ENCODE data around the gene METTL24.

The METTL24 gene

DNA sequence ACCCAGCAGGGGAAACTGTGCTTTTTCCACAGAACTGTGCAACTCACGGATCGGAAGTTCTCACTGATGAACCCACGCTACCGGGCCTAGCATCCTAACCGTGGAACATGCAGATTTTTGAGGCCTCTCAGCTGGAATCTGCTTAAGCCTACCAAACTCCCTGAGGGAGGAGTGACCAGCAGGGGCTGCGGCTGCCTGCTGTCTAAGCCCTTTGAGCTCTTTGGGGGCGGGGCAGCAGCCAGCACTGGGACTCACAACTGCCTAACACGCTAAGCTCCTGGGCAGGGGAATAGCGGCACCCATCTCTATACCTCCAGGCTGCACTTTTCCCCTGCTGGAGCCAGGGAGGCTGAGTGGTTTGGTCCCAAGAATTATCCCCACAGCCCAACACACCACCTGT, 20.4 kb upstream of the METTL24 start:
- no peak for DNase-seq (ENCODE audit: low read depth)
- TF ChIP-seq CTCF (IDR thresholded peaks at IDR 0.05; ENCODE audit: insufficient read depth, low read depth, low read length, missing control alignments), result no peak
- H3K4me3 ChIP-seq (ENCODE audit: low read depth, low read length), result no peak overlapping the region

GRCh38 chr6:110369066-110369465, 10.9 kb upstream of the METTL24 start:
- no peak for TF ChIP-seq CTCF (IDR thresholded peaks at IDR 0.05; ENCODE audit: insufficient read depth, low read depth, low read length, missing control alignments)

DNA sequence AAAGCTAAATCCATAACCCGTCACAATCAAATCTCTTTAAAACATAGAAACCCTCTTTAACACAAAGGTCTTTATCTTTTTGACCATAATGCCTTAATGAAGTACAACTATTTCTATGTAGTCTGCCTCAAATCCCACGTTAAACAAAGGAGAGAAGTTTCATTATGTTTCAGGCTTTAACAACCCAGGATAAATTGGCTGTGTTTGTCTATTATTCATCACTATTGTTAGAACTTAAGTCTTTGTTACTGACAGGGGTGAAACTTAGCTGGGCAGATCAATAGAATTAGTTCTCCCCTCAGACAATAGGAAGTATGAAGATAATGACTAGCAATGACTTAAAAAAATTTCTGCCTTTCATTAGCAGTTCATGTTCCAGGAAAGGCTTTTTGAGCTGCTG, 10.1 kb upstream of the METTL24 start:
- no peak overlapping the region for H3K4me3 ChIP-seq (ENCODE audit: low read depth, low read length)
- DNase-seq (ENCODE audit: low read depth), result no peak
- no peak for TF ChIP-seq CTCF (IDR thresholded peaks at IDR 0.05; ENCODE audit: insufficient read depth, low read depth, low read length, missing control alignments)

More at GRCh38 chr6:110369066-110369465, 10.9 kb upstream of the METTL24 start:
- DNase-seq (ENCODE audit: low read depth), result no peak
- H3K4me3 ChIP-seq (ENCODE audit: low read depth, low read length), result no peak overlapping the region

- no peak for DNase-seq (ENCODE audit: low read depth)
- no peak overlapping the region for H3K4me3 ChIP-seq (ENCODE audit: low read depth, low read length)
- no peak for TF ChIP-seq CTCF (IDR thresholded peaks at IDR 0.05; ENCODE audit: insufficient read depth, low read depth, low read length, missing control alignments)
Measured at GRCh38 chr6:110367825-110368224, 9.7 kb upstream of the METTL24 start.

DNA sequence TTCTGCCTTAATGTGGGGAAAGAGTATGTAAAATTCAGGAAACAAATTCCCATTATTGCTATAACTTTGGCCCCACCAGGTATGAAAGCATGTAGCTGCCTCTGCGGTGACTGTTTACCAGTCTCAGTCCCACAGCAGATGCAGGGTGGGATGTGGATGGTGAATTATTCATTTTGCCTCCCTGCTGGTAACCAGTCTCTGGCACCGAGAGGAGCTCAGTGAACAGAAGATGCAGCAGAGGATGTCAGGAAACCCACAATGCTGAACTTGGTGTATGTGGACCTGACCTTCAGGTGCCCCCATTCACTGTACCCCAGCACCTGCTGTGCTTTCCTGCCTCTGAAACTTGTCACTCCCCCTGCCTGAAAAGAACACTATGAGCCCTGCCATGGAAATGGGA, 8.8 kb upstream of the METTL24 start:
- DNase-seq (ENCODE audit: low read depth), result no peak
- TF ChIP-seq CTCF (IDR thresholded peaks at IDR 0.05; ENCODE audit: insufficient read depth, low read depth, low read length, missing control alignments), result no peak
- H3K4me3 ChIP-seq (ENCODE audit: low read depth, low read length), result no peak overlapping the region

DNA sequence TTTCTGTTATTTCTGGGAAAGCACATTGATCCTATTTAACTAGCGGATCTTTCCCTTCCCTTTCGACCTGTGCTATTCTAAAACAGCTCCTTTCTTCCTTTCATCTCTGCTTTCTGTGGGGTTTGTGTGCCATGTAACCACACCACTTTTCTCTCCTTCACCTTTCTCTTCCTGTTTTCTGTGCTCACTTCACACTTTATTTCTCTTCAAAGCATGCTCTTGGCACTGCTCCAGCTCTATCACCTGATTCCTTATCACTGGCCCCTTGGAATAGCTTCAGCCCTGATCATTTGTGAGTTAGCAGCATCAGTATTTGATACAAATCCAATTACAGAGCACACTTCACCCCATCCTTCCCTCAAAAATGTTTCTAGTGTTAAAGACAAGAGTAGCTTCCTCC, 8.1 kb upstream of the METTL24 start:
- TF ChIP-seq CTCF (IDR thresholded peaks at IDR 0.05; ENCODE audit: insufficient read depth, low read depth, low read length, missing control alignments), result no peak
- H3K4me3 ChIP-seq (ENCODE audit: low read depth, low read length), result no peak overlapping the region
- no peak for DNase-seq (ENCODE audit: low read depth)

DNA sequence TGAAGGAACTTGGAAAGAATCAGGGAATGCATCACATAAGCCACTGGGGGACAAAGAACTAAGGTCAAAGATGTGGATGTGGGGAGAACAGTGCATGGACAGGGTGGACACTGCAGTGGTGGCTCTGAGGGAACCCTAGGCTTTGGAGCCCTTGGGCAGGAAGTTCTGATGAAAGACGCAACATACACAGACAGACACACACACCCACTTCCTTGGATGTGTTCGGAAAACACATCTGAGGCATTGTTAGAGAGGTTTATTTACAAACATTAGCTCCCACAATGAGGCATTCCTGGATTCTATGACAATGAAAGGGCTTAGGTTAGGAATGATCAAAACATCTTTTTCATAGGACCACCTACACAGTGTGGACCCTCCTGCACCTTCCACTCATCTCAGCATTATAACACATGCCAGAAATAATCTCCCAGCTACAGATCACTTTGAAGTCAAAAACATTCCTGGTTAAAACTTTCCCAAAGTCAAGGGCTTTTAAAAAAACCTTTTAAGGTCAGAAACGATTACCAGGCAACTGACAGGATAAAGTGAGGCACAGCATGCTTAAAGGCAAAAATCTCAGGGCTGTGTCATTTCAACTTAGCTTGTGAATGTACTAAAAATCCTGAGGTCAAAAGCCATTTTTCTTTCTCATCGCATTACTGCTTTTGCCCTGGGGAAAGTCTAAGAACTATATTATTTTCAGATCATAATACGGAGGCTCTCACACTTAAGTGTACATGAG, 6.4 kb upstream of the METTL24 start:
- no peak for DNase-seq (ENCODE audit: low read depth)
- no peak overlapping the region for H3K4me3 ChIP-seq (ENCODE audit: low read depth, low read length)
- no peak for TF ChIP-seq CTCF (IDR thresholded peaks at IDR 0.05; ENCODE audit: insufficient read depth, low read depth, low read length, missing control alignments)

Measured in GM12865 (cell line).